ENCODE results near the gene ATP5PF. TPM values are rescaled to one million over a fixed set of nuclear protein-coding genes. Genes with fewer than 3 reads are reported as not detected.
"Not testable (repeated sequence)": the region's sequence is repeated elsewhere in the genome, so short reads cannot be mapped to it uniquely, and the experiment has no call there.

ATP5PF gene
- polyA plus RNA-seq (2011; rRNA removed) (142 and 222 TPM in 2 replicates), polyA minus RNA-seq (2011; rRNA and poly(A)+ RNA removed) (21.1 and 35.4 TPM in 2 replicates)

DNA sequence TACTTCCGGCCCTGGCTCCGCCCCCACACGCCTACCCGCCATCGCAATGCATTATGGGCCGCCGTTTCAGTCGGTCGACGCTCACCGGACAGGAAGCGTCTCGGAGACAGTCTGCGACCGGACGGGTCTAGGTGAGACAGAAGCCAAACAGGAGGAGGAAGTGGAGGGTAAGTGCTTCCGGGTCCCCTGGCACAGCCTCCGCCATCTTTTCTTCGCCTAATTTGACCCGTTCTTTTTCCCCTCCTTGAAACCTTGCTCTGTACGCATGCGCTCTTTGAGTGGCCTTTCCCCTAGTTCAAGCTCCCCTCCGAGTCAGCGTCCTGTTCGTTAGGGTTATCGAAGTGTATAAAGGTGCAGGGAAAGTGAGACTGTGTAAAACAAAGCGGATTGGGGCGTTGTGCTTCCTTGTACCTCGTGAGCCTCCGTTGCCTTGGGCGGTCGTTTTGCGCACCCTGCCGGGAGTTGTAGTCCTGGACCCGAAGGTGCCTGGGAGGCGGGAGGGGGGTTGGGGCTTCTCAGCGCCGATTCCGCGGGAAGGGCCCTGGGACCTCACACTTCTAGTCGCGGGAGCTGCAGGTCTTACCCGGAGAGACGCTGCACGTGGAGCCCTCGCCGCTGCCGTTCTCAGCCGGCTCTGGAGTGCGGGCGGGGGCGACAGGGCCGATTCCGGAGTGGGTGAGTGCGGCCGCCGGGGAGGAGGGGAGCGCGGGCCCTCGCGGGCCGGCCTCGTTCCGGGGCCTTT lies at the start of gene ATP5PF, which contains the start of gene GABPA:
TSS of gene ATP5PF (minus strand) at position 1 of the 742 bp plus-strand sequence. CDS start 5,110 bp downstream, outside the sequence.
TSS of gene GABPA (plus strand) at position 69 of the 742 bp plus-strand sequence. CDS start 6,627 bp downstream, outside the sequence.
- Histone ChIP-seq H3K27ac (ENCODE audit: low read depth, low read length) (peak within 1 kb of the TSS; percentile 100), H3K27me3 (ENCODE audit: control insufficient read depth, insufficient read depth, low read length) (no peaks in the 10 kb centered on the region), H3K4me3 (ENCODE audit: low read depth, low read length) (peak within 1 kb of the TSS; percentile 98), H3K9me3 (ENCODE audit: control insufficient read depth, insufficient read depth, low read length) (no peaks in the 10 kb centered on the region; the same call in 1 of the 2 replicates)
- peak; percentile 97 for DNase-seq (ENCODE audit: low read depth, low spot score)
- TF ChIP-seq CTCF (IDR thresholded peaks at IDR 0.05; ENCODE audit: low read depth, low read length) = peak; percentile 36
- ChIA-PET CTCF (interaction anchor here (2.3 kb wide), 1 partner anchor 127 kb away, joined by 15 read pairs; the partner anchor contains the start of gene MRPL39), POLR2A (interaction anchor here (0.9 to 1.0 kb wide), 3 partner anchors 14 to 435 kb away, joined by 3 to 4 read pairs (median 3); no protein-coding TSS in a partner anchor)

DNA sequence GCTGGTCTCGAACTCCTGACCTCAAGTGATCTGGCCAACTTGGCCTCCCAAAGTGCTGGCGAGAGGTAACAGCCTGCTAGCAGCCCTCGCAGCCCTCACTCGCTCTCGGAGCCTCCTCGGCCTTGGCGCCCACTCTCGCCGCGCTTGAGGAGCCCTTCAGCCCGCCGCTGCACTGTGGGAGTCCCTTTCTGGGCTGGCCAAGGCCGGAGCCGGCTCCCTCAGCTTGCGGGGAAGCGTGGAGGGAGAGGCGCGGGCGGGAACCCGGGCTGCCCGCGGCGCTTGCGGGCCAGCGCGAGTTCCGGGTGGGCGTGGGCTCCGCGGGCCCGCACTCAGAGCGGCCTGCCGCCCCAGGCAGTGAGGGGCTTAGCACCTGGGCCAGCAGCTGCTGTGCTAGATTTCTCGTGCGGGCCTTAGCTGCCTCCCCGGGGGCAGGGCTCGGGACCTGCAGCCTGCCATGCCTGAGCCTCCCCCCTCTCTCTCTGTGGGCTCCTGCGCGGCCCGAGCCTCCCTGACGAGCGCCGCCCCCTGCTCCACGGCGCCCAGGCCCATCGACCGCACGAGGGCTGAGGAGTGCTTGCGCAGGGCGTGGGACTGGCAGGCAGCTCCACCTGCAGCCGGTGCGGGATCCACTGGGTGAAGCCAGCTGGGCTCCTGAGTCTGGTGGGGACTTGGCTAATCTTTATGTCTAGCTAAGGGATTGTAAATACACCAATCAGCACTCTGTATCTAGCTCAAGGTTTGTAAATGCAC lies 43.6 kb upstream of the ATP5PF start:
- CTCF ChIA-PET = interaction anchor here (4.9 kb wide), 1 partner anchor 23 kb away, joined by 20 read pairs; no protein-coding TSS in a partner anchor
- POLR2A ChIA-PET; H3K9me3 ChIP-seq (ENCODE audit: control insufficient read depth, insufficient read depth, low read length): not testable (repeated sequence)

GRCh38 chr21:25776440-25776839 lies 41.7 kb upstream of the ATP5PF start:
- no peak for DNase-seq (ENCODE audit: low read depth, low spot score)
- no peak overlapping the region for H3K27ac ChIP-seq (ENCODE audit: low read depth, low read length)
- CTCF ChIA-PET = interaction anchor here (0.6 to 4.9 kb wide), 3 partner anchors 25 to 989 kb away, joined by 3 to 20 read pairs (median 4); no protein-coding TSS in a partner anchor
- H3K9me3 ChIP-seq (ENCODE audit: control insufficient read depth, insufficient read depth, low read length) = peaks cover 2% of the 10 kb centered on the region; the same call in 1 of the 2 replicates
- no peaks in the 10 kb centered on the region for H3K27me3 ChIP-seq (ENCODE audit: control insufficient read depth, insufficient read depth, low read length)
- TF ChIP-seq CTCF (IDR thresholded peaks at IDR 0.05; ENCODE audit: low read depth, low read length) = no peak
- no peak overlapping the region for H3K4me3 ChIP-seq (ENCODE audit: low read depth, low read length)
- POLR2A ChIA-PET = no interaction called here

More for the DNA sequence above, 43.6 kb upstream of the ATP5PF start:
- H3K4me3 ChIP-seq (ENCODE audit: low read depth, low read length); DNase-seq (ENCODE audit: low read depth, low spot score); H3K27me3 ChIP-seq (ENCODE audit: control insufficient read depth, insufficient read depth, low read length); H3K27ac ChIP-seq (ENCODE audit: low read depth, low read length): not testable (repeated sequence)

GRCh38 chr21:25772686-25773085 lies 38.0 kb upstream of the ATP5PF start:
- ChIA-PET POLR2A (no interaction called here), CTCF (no interaction called here)
- no peak for DNase-seq (ENCODE audit: low read depth, low spot score)
- Histone ChIP-seq H3K4me3 (ENCODE audit: low read depth, low read length) (no peak overlapping the region), H3K27me3 (ENCODE audit: control insufficient read depth, insufficient read depth, low read length) (no peaks in the 10 kb centered on the region), H3K27ac (ENCODE audit: low read depth, low read length) (no peak overlapping the region), H3K9me3 (ENCODE audit: control insufficient read depth, insufficient read depth, low read length) (no peaks in the 10 kb centered on the region)
- no peak for TF ChIP-seq CTCF (IDR thresholded peaks at IDR 0.05; ENCODE audit: low read depth, low read length)

DNA sequence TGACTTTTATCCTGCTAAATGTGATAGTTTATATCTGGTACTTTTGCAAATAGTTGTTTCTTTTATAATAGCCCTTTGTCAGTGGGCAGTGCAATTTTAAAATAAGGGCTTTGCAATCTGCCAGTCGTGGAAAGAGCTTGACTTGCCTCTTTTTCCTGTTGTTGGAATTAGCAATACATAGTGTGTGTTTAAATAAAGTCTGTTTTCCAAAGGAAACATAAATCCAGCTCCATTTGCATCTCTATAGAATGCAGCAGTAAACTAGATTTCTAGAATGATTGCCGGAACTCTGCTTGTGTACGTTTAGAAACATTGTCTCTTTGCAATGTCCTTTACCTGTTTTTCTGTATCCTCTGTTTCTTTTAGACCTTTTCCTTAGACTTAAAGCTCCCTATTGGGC lies 33.2 kb upstream of the ATP5PF start:
- H3K4me3 ChIP-seq (ENCODE audit: low read depth, low read length) = no peak overlapping the region
- ChIA-PET CTCF (interaction anchor here (1.0 to 1.6 kb wide), 2 partner anchors 33 to 160 kb away, joined by 3 read pairs; no protein-coding TSS in a partner anchor), POLR2A (no interaction called here)

More for the DNA sequence above, 33.2 kb upstream of the ATP5PF start:
- H3K9me3 ChIP-seq (ENCODE audit: control insufficient read depth, insufficient read depth, low read length) = no peaks in the 10 kb centered on the region
- no peaks in the 10 kb centered on the region for H3K27me3 ChIP-seq (ENCODE audit: control insufficient read depth, insufficient read depth, low read length)
- no peak overlapping the region for H3K27ac ChIP-seq (ENCODE audit: low read depth, low read length)
- no peak for TF ChIP-seq CTCF (IDR thresholded peaks at IDR 0.05; ENCODE audit: low read depth, low read length)
- DNase-seq (ENCODE audit: low read depth, low spot score) = no peak
